Coronary artery (tissue), 2 donors: ENCODE data around the gene PIANP.

Experiments
- DNase-seq: peaks from one replicate; pipeline ENCODE4 v3.0.0-alpha.2; 2017; ENCODE audit warnings: low spot score
- H3K27ac ChIP-seq, 2 donors: fragments of 200-600 bp; sonication (generic); one replicate each; pipeline ENCODE4 v1.5.1; 2016 to 2019
- H3K4me3 ChIP-seq: fragments of 200-600 bp; sonication (generic); 2 replicates; pipeline ENCODE4 v1.5.1; 2016; ENCODE audit warnings: mild to moderate bottlenecking, moderate library complexity
- TF ChIP-seq, protein P1 (sequence below): fragments of 200-600 bp; sonication (generic); IDR thresholded peaks from one replicate; pipeline ENCODE4 v1.5.1; 2019; ENCODE audit warnings: antibody characterized with exemption

PIANP gene

DNA sequence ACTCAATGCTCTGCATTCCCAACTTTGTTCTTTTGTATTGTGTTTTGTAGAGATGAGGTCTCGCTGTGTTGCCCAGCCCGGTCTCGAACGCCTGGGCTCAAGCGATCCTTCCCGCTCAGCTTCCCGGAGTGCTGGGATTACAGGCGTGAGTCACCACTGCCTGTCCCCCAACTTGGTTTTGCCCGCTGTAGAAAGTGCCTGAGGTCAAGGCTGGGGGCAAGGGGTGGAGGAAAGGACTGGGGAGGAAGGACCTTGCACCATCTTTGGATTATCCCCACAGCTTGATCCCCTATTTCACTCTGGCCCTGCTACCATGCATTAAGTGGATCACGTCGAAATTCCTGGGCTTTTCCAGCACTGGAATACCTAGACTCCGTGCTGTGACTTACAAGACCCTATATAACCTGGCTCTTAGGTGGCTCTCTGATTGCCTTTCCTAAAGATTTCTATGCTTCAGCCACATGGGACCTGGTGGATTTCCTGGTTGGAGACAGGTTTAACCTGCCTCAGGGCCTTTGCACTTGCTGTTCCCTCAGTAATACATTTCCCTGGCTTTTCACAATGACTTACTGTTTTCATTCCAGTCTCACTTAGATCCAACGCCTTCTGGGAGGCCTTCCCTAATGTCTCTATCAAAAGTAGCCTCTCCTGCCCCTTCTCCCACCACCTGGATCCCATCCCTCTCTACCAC lies 608 bp upstream of the PIANP start:
- Histone ChIP-seq H3K27ac (no peak overlapping the region), H3K4me3 (peak overlapping the region; percentile 76)
- TF ChIP-seq, protein P1, sequence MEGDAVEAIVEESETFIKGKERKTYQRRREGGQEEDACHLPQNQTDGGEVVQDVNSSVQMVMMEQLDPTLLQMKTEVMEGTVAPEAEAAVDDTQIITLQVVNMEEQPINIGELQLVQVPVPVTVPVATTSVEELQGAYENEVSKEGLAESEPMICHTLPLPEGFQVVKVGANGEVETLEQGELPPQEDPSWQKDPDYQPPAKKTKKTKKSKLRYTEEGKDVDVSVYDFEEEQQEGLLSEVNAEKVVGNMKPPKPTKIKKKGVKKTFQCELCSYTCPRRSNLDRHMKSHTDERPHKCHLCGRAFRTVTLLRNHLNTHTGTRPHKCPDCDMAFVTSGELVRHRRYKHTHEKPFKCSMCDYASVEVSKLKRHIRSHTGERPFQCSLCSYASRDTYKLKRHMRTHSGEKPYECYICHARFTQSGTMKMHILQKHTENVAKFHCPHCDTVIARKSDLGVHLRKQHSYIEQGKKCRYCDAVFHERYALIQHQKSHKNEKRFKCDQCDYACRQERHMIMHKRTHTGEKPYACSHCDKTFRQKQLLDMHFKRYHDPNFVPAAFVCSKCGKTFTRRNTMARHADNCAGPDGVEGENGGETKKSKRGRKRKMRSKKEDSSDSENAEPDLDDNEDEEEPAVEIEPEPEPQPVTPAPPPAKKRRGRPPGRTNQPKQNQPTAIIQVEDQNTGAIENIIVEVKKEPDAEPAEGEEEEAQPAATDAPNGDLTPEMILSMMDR: no peak

DNA sequence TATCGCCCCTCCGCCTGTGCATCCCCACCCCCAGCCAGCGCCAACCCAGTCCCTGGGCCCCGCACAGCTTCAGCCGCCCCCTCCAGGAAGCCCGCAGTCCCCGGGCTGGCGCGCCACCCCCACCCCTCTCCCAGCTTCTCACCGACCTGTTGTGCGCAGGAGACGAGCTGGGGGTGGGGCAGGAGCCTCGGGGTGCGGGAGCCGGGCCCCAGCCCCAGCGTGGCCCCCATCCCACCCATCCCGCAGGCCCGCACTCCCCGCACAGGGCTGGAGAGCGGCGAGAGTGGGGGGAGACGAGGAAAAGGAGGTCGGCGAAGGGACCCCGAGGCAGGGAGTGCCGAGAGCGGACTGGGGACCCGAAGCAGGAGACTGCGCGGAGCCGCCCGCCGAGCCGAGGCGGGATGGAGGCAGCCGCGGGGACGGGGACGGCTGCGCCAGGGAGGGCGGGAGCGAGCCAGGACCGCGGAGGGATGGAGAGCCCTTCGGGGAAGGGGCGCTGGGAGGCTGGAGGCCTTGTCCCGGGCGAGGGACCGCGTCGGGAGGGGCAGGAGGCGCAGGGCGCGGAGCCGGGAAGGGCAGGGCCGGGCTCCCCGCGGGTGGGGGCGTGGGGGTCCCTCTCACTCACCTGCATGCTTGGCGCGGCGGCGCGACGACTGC lies 498 bp downstream of the PIANP start:
- H3K4me3 ChIP-seq: peak overlapping the region; percentile 76
- no peak for DNase-seq
- TF ChIP-seq, protein P1: no peak
- peak overlapping the region in 1 of 2 donors; percentile 39 for H3K27ac ChIP-seq

More for the DNA sequence above, 608 bp upstream of the PIANP start:
- DNase-seq: no peak

DNA sequence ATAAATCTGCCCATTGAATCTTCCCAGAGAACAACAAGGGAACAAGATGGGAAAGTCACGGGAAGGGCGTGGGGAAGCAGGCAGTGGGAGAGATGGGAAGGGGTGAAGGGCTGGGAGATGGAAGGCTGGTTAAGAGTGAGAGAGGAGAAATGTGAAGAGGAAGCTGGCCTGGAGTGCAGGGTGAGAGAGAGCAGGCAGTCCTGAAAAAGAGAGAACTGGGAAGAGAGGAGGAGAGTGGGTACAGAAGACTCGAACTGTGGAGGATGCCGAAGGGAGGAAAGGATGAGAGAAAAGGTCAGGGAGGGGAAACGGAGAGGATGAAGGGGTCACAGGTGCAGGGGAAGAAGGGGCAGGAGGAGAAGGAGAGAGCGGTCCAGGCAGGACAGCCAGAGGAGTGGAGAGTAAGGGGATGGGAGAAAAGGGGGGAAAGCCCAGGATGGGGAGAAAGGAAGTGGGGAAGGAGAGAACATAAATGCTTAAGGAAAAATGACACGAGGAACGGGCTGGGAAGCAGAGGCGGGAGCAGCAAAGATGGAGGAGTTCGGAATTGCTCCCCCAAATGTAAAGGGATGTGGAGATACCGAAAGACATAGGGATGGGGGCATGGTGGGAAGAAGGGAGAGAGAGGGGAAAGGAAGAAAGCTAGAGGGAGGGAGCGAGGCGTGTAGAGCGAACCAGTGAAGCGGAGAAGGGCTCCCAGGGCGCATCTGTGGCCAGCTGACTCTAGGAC lies 1.2 kb downstream of the PIANP start:
- Histone ChIP-seq H3K27ac (no peak overlapping the region), H3K4me3 (peak overlapping the region; percentile 76)
- TF ChIP-seq, protein P1: no peak
- no peak for DNase-seq

DNA sequence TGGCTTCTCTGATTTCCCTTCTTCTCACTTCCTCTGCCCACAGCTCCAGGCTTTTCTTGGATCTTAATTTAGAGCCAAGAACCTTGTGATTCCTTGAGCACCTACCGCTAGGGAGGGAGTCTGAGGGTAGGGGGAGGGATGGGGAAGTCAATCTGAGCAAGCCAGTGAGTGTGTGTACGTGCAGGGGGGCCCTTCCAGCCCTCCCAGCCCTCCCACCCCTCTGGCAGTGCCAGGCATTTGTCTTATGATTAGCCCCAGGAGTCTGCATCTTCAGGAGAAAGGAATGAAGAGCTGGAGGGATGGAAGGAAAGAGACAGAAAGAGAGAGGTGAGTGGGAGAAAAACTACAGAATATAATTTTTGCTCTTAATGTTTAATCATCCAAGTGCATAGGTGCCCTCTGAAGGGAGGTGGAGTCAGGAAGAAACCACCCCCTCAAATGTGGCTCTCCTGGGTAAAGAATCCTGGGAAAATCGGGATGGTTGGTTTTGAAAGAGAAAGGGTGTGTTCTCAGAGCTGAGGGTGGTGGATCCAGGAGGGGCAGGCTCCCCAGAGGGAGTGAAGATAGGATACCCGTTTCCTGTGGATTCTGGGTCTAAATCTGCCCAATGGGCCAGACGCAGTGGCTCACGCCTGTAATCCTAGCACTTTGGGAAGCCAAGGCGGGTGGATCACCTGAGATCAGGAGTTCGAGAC lies 2.1 kb downstream of the PIANP start:
- DNase-seq: no peak
- H3K4me3 ChIP-seq: no peak overlapping the region
- TF ChIP-seq, protein P1: no peak
- no peak overlapping the region for H3K27ac ChIP-seq

DNA sequence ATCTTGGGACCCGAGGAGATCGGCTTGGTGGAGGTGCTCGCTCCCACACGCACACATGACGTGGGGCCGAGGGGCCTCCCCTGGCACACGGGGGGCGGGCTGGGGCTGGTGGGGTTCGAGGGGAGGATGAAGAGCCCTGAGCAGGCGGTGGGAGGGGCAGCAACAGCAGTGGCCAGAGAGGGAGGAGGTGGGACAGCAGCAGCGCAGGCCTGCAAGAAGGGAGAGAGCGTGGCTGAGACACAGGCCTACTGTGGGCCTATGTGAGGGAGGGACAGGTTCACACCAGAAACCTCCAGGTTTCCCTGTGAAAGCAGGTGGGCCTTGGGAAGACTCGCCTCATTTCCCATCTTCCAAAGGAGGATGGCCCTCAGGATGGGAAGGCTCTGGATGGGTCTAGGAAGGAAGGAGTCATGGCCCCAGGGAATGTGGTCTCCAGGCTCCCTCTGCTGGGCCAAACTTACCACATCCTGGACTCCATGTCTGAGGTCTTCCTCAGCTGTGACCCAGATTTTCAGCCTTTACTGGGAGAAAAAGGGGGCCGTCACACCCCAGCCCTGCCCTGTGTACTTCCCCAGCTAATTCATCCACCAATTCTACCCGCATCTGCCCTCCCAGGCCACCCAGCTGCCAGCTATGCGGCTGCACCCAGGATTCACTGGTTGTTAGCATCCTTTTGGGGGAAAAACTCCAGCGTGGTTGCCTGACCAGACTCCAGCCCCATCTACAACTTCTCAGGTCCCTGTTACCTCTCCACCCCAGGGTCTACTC lies 2.8 kb downstream of the PIANP start:
- no peak for DNase-seq
- H3K27ac ChIP-seq: no peak overlapping the region
- no peak overlapping the region for H3K4me3 ChIP-seq
- TF ChIP-seq, protein P1: no peak
